ENCODE data around the gene PSMB8. TPM values are rescaled to one million over a fixed set of nuclear protein-coding genes. Genes with fewer than 3 reads are reported as not detected.

PSMB8 gene
- total RNA-seq, 1 experiment from 2014 or later = 13.8 TPM

GRCh38 chr6:32792901-32793435 is 50.9 kb downstream of the PSMB8 start:
- Mint-ChIP-seq H3K27me3 (ENCODE audit: low read depth) (peaks cover 23% of the 10 kb centered on the region), H3K4me1 (peaks cover 10% of the 10 kb centered on the region), H3K27ac (no peak overlapping the region), H3K36me3 (no peaks in the 10 kb centered on the region), H3K9me3 (no peaks in the 10 kb centered on the region), H3K4me3 (no peak overlapping the region)
- POLR2A ChIA-PET = no interaction called here
- TF ChIP-seq IRF2 (CRISPR knock-in tag; IDR thresholded peaks at IDR 0.05; ENCODE audit: borderline replicate concordance, low read depth) = no peak
- TF ChIP-seq ARID4B (CRISPR knock-in tag; IDR thresholded peaks at IDR 0.05; ENCODE audit: borderline replicate concordance) = no peak
- TF ChIP-seq PRDM15 (CRISPR knock-in tag; IDR thresholded peaks at IDR 0.05) = no peak
- no peak for TF ChIP-seq TCF7 (CRISPR knock-in tag; IDR thresholded peaks at IDR 0.05; ENCODE audit: low read depth)
- no peak for TF ChIP-seq FOXJ3 (CRISPR knock-in tag; IDR thresholded peaks at IDR 0.05; ENCODE audit: borderline replicate concordance)
- TF ChIP-seq NR2C2 (CRISPR knock-in tag; IDR thresholded peaks at IDR 0.05) = no peak
- TF ChIP-seq ATF3 (CRISPR knock-in tag; conservative IDR thresholded peaks at IDR 0.05) = no peak
- CTCF ChIA-PET = interaction anchor here (1.1 to 1.5 kb wide), 5 partner anchors 45 to 380 kb away, joined by 3 to 6 read pairs (median 4); partner anchors contain the start of gene TAP2
- ATAC-seq (peak; percentile 66), DNase-seq (ENCODE audit: low spot score) (no peak)

Other genes with a start within 250 kb of the PSMB8 start
- gene HLA-DQA1, start 206.6 kb downstream of the PSMB8 start, total RNA-seq (2021) = 0.22 to 0.92 TPM (median 0.62 TPM) in 3 replicates
- 0.83 to 3.8 TPM (median 2.6 TPM) in 3 replicates for gene HLA-DQB1, start 177.4 kb downstream of the PSMB8 start, total RNA-seq (2021)
- gene HLA-DQA2, start 102.7 kb downstream of the PSMB8 start, total RNA-seq (2021) = not detected in 3 replicates
- gene HLA-DQB2, start 80.5 kb downstream of the PSMB8 start, total RNA-seq (2021) = 0.39 to 0.76 TPM (median 0.42 TPM) in 3 replicates
- gene HLA-DOB, start 27.0 kb downstream of the PSMB8 start, total RNA-seq (2021) = 0.15 to 0.55 TPM (median 0.46 TPM) in 3 replicates
- 14.7 to 23.0 TPM (median 16.5 TPM) in 3 replicates for gene TAP2, start 5.3 kb downstream of the PSMB8 start, total RNA-seq (2021)
- 13.6 to 15.9 TPM (median 15.7 TPM) in 3 replicates for gene TAP1, start 9.7 kb upstream of the PSMB8 start, total RNA-seq (2021)
- 1.8 to 4.3 TPM (median 4.0 TPM) in 3 replicates for gene PSMB9, start 10.1 kb upstream of the PSMB8 start, total RNA-seq (2021)
- gene HLA-DMB, start 97.0 kb upstream of the PSMB8 start, total RNA-seq (2021) = 1.1 to 2.7 TPM (median 2.3 TPM) in 3 replicates
- 6.0 to 9.3 TPM (median 6.6 TPM) in 3 replicates for gene HLA-DMA, start 109.0 kb upstream of the PSMB8 start, total RNA-seq (2021)
- 206 to 222 TPM (median 214 TPM) in 3 replicates for gene BRD2, start 124.5 kb upstream of the PSMB8 start, total RNA-seq (2021)
- gene HLA-DOA, start 165.5 kb upstream of the PSMB8 start, total RNA-seq (2021) = 13.6 to 24.6 TPM (median 24.4 TPM) in 3 replicates
- 4.4 to 5.4 TPM (median 4.9 TPM) in 3 replicates for gene HLA-DPA1, start 229.6 kb upstream of the PSMB8 start, total RNA-seq (2021)
- 18.0 to 23.9 TPM (median 21.3 TPM) in 3 replicates for gene HLA-DPB1, start 231.9 kb upstream of the PSMB8 start, total RNA-seq (2021)